HUES6 (cell line): ENCODE data around the gene ANKS4B.

Source experiments
- H3K27ac ChIP-seq: 2 replicates; pipeline ENCODE4 v1.7.0; 2013; ENCODE audit warnings: low read depth, mild to moderate bottlenecking, low read length, inconsistent platforms
- H3K27me3 ChIP-seq: 2 replicates; pipeline ENCODE4 v1.6.1; 2013; ENCODE audit warnings: low read length; ENCODE audit not compliant: control insufficient read depth, insufficient read depth
- H3K36me3 ChIP-seq: 2 replicates; pipeline ENCODE4 v1.6.1; 2013; ENCODE audit warnings: low read length; ENCODE audit not compliant: control insufficient read depth, insufficient read depth
- H3K4me1 ChIP-seq: 2 replicates; pipeline ENCODE4 v1.6.1; 2013; ENCODE audit warnings: low read length; ENCODE audit not compliant: control insufficient read depth, insufficient read depth
- H3K4me3 ChIP-seq: 2 replicates; pipeline ENCODE4 v1.5.1; 2013; ENCODE audit warnings: low read depth, low read length
- H3K9ac ChIP-seq: one replicate; pipeline ENCODE4 v1.6.1; 2013; ENCODE audit warnings: mild to moderate bottlenecking, low read length
- H3K9me3 ChIP-seq: 2 replicates; pipeline ENCODE4 v1.6.1; 2013; ENCODE audit warnings: low read depth, low read length; ENCODE audit not compliant: control insufficient read depth, insufficient read depth

ANKS4B gene

GRCh38 chr16:21219551-21219950, 13.9 kb upstream of the ANKS4B start:
- H3K27me3 ChIP-seq: no peaks in the 10 kb centered on the region; the same call in 1 of the 2 replicates

GRCh38 chr16:21222495-21223337, 10.8 kb upstream of the ANKS4B start:
- Histone ChIP-seq H3K4me1 (peaks cover 32% of the 10 kb centered on the region), H3K27me3 (no peaks in the 10 kb centered on the region; the same call in 1 of the 2 replicates), H3K9ac (no peak overlapping the region), H3K9me3 (peaks cover 3% of the 10 kb centered on the region; the same call in 1 of the 2 replicates), H3K36me3 (no peaks in the 10 kb centered on the region), H3K27ac (no peak overlapping the region; the same call in 1 of the 2 replicates), H3K4me3 (peak overlapping the region; percentile 27; the same call in 1 of the 2 replicates)

More at GRCh38 chr16:21219551-21219950, 13.9 kb upstream of the ANKS4B start:
- Histone ChIP-seq H3K4me3 (no peak overlapping the region), H3K27ac (no peak overlapping the region), H3K9me3 (peaks cover 3% of the 10 kb centered on the region; the same call in 1 of the 2 replicates), H3K9ac (no peak overlapping the region), H3K36me3 (no peaks in the 10 kb centered on the region), H3K4me1 (peaks cover 32% of the 10 kb centered on the region)

GRCh38 chr16:21223787-21224186, 9.7 kb upstream of the ANKS4B start:
- no peak overlapping the region for H3K27ac ChIP-seq
- H3K9me3 ChIP-seq: peaks cover 3% of the 10 kb centered on the region; the same call in 1 of the 2 replicates
- peaks cover 32% of the 10 kb centered on the region for H3K4me1 ChIP-seq
- no peak overlapping the region for H3K4me3 ChIP-seq
- H3K36me3 ChIP-seq: no peaks in the 10 kb centered on the region
- no peaks in the 10 kb centered on the region; the same call in 1 of the 2 replicates for H3K27me3 ChIP-seq
- H3K9ac ChIP-seq: no peak overlapping the region

GRCh38 chr16:21224800-21225199, 8.7 kb upstream of the ANKS4B start:
- no peaks in the 10 kb centered on the region; the same call in 1 of the 2 replicates for H3K27me3 ChIP-seq
- H3K36me3 ChIP-seq: no peaks in the 10 kb centered on the region
- peaks cover 32% of the 10 kb centered on the region for H3K4me1 ChIP-seq

GRCh38 chr16:21226749-21227148, 6.8 kb upstream of the ANKS4B start:
- no peak overlapping the region for H3K9ac ChIP-seq

More at GRCh38 chr16:21224800-21225199, 8.7 kb upstream of the ANKS4B start:
- Histone ChIP-seq H3K4me3 (no peak overlapping the region), H3K9me3 (peaks cover 3% of the 10 kb centered on the region; the same call in 1 of the 2 replicates), H3K27ac (no peak overlapping the region), H3K9ac (no peak overlapping the region)

GRCh38 chr16:21227866-21228265, 5.6 kb upstream of the ANKS4B start:
- Histone ChIP-seq H3K27me3 (no peaks in the 10 kb centered on the region), H3K4me1 (peaks cover 12% of the 10 kb centered on the region), H3K36me3 (no peaks in the 10 kb centered on the region), H3K9ac (no peak overlapping the region), H3K27ac (no peak overlapping the region), H3K9me3 (no peaks in the 10 kb centered on the region), H3K4me3 (no peak overlapping the region)

More at GRCh38 chr16:21226749-21227148, 6.8 kb upstream of the ANKS4B start:
- Histone ChIP-seq H3K27ac (no peak overlapping the region), H3K9me3 (no peaks in the 10 kb centered on the region), H3K27me3 (no peaks in the 10 kb centered on the region), H3K4me1 (peaks cover 20% of the 10 kb centered on the region), H3K36me3 (no peaks in the 10 kb centered on the region), H3K4me3 (no peak overlapping the region)

- Histone ChIP-seq H3K36me3 (no peaks in the 10 kb centered on the region), H3K27ac (no peak overlapping the region), H3K9me3 (no peaks in the 10 kb centered on the region), H3K27me3 (no peaks in the 10 kb centered on the region), H3K9ac (no peak overlapping the region), H3K4me3 (no peak overlapping the region), H3K4me1 (peaks cover 8% of the 10 kb centered on the region)
Measured at GRCh38 chr16:21228361-21228872, 5.1 kb upstream of the ANKS4B start.

GRCh38 chr16:21233045-21233520, 416 bp upstream of the ANKS4B start:
- no peak overlapping the region for H3K27ac ChIP-seq
- no peaks in the 10 kb centered on the region for H3K4me1 ChIP-seq
- no peaks in the 10 kb centered on the region for H3K9me3 ChIP-seq
- H3K36me3 ChIP-seq: no peaks in the 10 kb centered on the region
- no peak overlapping the region for H3K4me3 ChIP-seq
- no peak overlapping the region for H3K9ac ChIP-seq
- 0 out of 2 replicates have a peak, but pooled peaks cover 3% of the 10 kb centered on the region for H3K27me3 ChIP-seq

GRCh38 chr16:21235199-21235585, 1.7 kb downstream of the ANKS4B start:
- Histone ChIP-seq H3K9me3 (no peaks in the 10 kb centered on the region), H3K36me3 (no peaks in the 10 kb centered on the region), H3K27me3 (0 out of 2 replicates have a peak, but pooled peaks cover 3% of the 10 kb centered on the region), H3K9ac (no peak overlapping the region), H3K27ac (no peak overlapping the region), H3K4me3 (no peak overlapping the region), H3K4me1 (no peaks in the 10 kb centered on the region)

- H3K27ac ChIP-seq: no peak overlapping the region
Measured at GRCh38 chr16:21236831-21237230, 3.3 kb downstream of the ANKS4B start.

GRCh38 chr16:21239646-21240045, 6.1 kb downstream of the ANKS4B start:
- no peak overlapping the region for H3K9ac ChIP-seq
- H3K4me1 ChIP-seq: no peaks in the 10 kb centered on the region
- no peaks in the 10 kb centered on the region for H3K27me3 ChIP-seq
- no peaks in the 10 kb centered on the region for H3K9me3 ChIP-seq
- H3K27ac ChIP-seq: no peak overlapping the region
- H3K4me3 ChIP-seq: no peak overlapping the region
- H3K36me3 ChIP-seq: no peaks in the 10 kb centered on the region

More at GRCh38 chr16:21236831-21237230, 3.3 kb downstream of the ANKS4B start:
- no peaks in the 10 kb centered on the region for H3K36me3 ChIP-seq
- no peak overlapping the region for H3K4me3 ChIP-seq
- H3K27me3 ChIP-seq: 0 out of 2 replicates have a peak, but pooled peaks cover 3% of the 10 kb centered on the region
- H3K9me3 ChIP-seq: no peaks in the 10 kb centered on the region
- no peak overlapping the region for H3K9ac ChIP-seq
- H3K4me1 ChIP-seq: no peaks in the 10 kb centered on the region
